Testis (tissue), 3 donors: ENCODE measurements around the gene CDK5R2. TPM values are rescaled to one million over a fixed set of nuclear protein-coding genes. Genes with fewer than 3 reads are reported as not detected.
"Not testable (repeated sequence)": the region's sequence is repeated elsewhere in the genome, so short reads cannot be mapped to it uniquely, and the experiment has no call there.

Source experiments
- DNase-seq: peaks from one replicate; pipeline ENCODE4 v3.0.0-alpha.2; 2019
- H3K27ac ChIP-seq, 2 donors: fragments of 200-600 bp; sonication (generic); one replicate each; pipeline ENCODE4 v1.5.1; 2019
- H3K27me3 ChIP-seq: fragments of 200-600 bp; sonication (generic); one replicate; pipeline ENCODE4 v1.5.1; 2019
- H3K36me3 ChIP-seq: fragments of 200-600 bp; sonication (generic); one replicate; pipeline ENCODE4 v1.5.1; 2017; ENCODE audit warnings: low read depth; ENCODE audit errors: missing control alignments
- H3K4me1 ChIP-seq: fragments of 200-600 bp; sonication (generic); one replicate; pipeline ENCODE4 v1.5.1; 2019
- H3K4me3 ChIP-seq, 2 donors: fragments of 200-600 bp; sonication (generic); one replicate each; pipeline ENCODE4 v1.5.1; 2017 to 2019
- H3K9me3 ChIP-seq: fragments of 200-600 bp; sonication (generic); one replicate; pipeline ENCODE4 v1.5.1; 2017
- POLR2A ChIP-seq: fragments of 450-650 bp; IDR thresholded peaks from one replicate; pipeline ENCODE4 v1.6.1; 2017; ENCODE audit warnings: antibody characterized with exemption, mild to moderate bottlenecking, moderate library complexity
- WGBS, 2 donors: methylation state at CpG; one replicate each; pipeline ENCODE4 v1.1.5; 2018; 5-methylcytosine and 5-hydroxymethylcytosine counted together
- intact Hi-C: fragments of 100-400 bp; cut with DNase I; formaldehyde crosslinking; loops from one replicate; pipeline ENCODE4 v1.15.1; 2023; ENCODE audit warnings: low total_unique reads
- polyA plus RNA-seq: library from polyadenylated mRNA; stranded (reverse); fragments of 350-450 nt; fragmentation: Illumina TruSeq; extraction: RNeasy Lipid Tissue Mini Kit (QIAGEN cat#74804); gene quantifications from one replicate; pipeline ENCODE4 v1.2.3, GENCODE V29; 2014; ENCODE audit warnings: low read depth, low replicate concordance; ENCODE audit not compliant: insufficient read depth
- total RNA-seq, 2 donors: library from RNA; depleted of rRNA; stranded (reverse); fragments of >200 nt; gene quantifications; one replicate each; pipeline ENCODE4 v1.2.3, GENCODE V29; 2016
- TF ChIP-seq, protein P1 (sequence below), 3 experiments: fragments of 450-650 bp in 2 of 3; fragments of 200-600 bp in 1 of 3; sonication (generic) in 1 of 3; IDR thresholded peaks; one replicate each; pipeline ENCODE4 v1.5.1; 2016 to 2019; ENCODE audit warnings: antibody characterized with exemption in 3 of 3, mild to moderate bottlenecking in 2 of 3, moderate library complexity in 1 of 3

The CDK5R2 gene
- total and polyA plus RNA-seq, 3 donors from 2014 or later: 0.83 to 1.6 (median 1.2) TPM

- H3K27ac ChIP-seq: no peak overlapping the region
- intact Hi-C loops: no loop called here
Observed at GRCh38 chr2:218927422-218927821, 32.0 kb upstream of the CDK5R2 start.

GRCh38 chr2:218927876-218928275 is 31.6 kb upstream of the CDK5R2 start:
- TF ChIP-seq, protein P1, sequence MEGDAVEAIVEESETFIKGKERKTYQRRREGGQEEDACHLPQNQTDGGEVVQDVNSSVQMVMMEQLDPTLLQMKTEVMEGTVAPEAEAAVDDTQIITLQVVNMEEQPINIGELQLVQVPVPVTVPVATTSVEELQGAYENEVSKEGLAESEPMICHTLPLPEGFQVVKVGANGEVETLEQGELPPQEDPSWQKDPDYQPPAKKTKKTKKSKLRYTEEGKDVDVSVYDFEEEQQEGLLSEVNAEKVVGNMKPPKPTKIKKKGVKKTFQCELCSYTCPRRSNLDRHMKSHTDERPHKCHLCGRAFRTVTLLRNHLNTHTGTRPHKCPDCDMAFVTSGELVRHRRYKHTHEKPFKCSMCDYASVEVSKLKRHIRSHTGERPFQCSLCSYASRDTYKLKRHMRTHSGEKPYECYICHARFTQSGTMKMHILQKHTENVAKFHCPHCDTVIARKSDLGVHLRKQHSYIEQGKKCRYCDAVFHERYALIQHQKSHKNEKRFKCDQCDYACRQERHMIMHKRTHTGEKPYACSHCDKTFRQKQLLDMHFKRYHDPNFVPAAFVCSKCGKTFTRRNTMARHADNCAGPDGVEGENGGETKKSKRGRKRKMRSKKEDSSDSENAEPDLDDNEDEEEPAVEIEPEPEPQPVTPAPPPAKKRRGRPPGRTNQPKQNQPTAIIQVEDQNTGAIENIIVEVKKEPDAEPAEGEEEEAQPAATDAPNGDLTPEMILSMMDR (IDR thresholded peaks at IDR 0.05): no peak
- no peak for TF ChIP-seq POLR2A
- no peaks in the 10 kb centered on the region for H3K9me3 ChIP-seq
- H3K4me1 ChIP-seq: no peaks in the 10 kb centered on the region
- no peaks in the 10 kb centered on the region for H3K36me3 ChIP-seq
- H3K27me3 ChIP-seq: no peaks in the 10 kb centered on the region
- no peak overlapping the region for H3K27ac ChIP-seq
- H3K4me3 ChIP-seq: no peak overlapping the region
- intact Hi-C loops: no loop called here
- no peak for DNase-seq
- WGBS, 2 donors: 34 to 50% methylated on average over 4 of the region's 4 CpGs

More at GRCh38 chr2:218927422-218927821, 32.0 kb upstream of the CDK5R2 start:
- no peak for DNase-seq
- no peaks in the 10 kb centered on the region for H3K4me1 ChIP-seq
- WGBS, 2 donors: 79 to 81% methylated on average over 2 of the region's 2 CpGs
- H3K36me3 ChIP-seq: no peaks in the 10 kb centered on the region
- TF ChIP-seq, protein P1 (IDR thresholded peaks at IDR 0.05): no peak
- TF ChIP-seq POLR2A: no peak
- H3K9me3 ChIP-seq: no peaks in the 10 kb centered on the region
- no peak overlapping the region for H3K4me3 ChIP-seq
- no peaks in the 10 kb centered on the region for H3K27me3 ChIP-seq

DNA sequence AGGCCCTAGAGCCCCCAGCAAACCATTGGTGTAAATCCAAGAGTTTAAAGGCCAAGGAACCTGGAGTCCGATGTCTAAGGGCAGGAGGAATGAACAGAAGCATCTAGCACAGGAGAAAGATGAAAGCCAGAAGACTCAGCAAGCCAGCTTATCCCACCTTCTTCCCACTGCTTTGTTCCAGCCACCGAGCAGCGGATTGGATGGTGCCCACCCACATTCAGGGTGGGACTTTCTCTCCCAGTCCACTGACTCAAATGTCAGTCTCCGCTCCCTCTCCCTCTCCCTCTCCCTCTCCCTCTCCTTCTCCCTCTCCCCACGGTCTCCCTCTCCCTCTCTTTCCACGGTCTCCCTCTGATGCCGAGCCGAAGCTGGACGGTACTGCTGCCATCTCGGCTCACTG is 29.0 kb upstream of the CDK5R2 start:
- H3K9me3 ChIP-seq, H3K4me3 ChIP-seq, H3K27ac ChIP-seq, intact Hi-C loops, H3K36me3 ChIP-seq, H3K27me3 ChIP-seq, DNase-seq, H3K4me1 ChIP-seq: not testable (repeated sequence)
- 74 to 84% methylated on average over 10 of the region's 10 CpGs for WGBS, 2 donors

- DNase-seq, H3K27ac ChIP-seq, H3K4me1 ChIP-seq, H3K9me3 ChIP-seq, H3K36me3 ChIP-seq, H3K4me3 ChIP-seq, H3K27me3 ChIP-seq, intact Hi-C loops: not testable (repeated sequence)
- WGBS, 2 donors: 83 to 85% methylated on average over 2 to 20 of the region's 25 CpGs
Observed at GRCh38 chr2:218931751-218932150, 27.7 kb upstream of the CDK5R2 start.

DNA sequence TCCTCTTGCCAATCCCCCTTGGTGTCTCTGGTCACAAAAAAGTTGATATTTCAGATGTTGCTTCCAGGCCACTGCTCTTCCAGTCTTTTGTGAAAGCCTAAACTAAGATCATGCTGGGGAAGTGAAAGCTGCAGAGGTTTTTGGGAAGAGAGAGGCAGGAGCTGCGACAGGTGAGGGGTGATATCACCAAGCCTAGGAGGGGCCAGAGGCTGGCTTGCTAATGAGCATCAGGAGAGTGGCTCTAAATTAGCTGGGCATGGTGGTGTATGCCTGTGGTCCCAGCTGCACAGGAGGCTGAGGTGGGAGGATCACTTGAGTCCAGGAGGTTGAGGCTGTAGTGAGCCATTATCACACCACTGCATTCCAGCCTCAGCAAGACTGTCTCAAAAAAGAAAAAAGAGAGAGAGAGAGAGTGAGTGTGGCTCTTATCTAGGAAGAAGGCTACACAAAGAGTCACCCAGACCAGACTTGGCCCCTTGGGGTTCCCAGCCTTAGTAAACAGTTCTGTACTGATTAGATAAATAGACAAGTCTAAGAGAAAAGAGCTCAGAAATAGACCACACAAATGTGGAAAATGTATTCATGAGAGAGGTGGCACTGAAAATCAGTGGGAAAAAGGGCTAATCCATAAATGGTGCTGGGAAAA is 14.6 kb upstream of the CDK5R2 start:
- no peaks in the 10 kb centered on the region for H3K9me3 ChIP-seq
- H3K27me3 ChIP-seq: no peaks in the 10 kb centered on the region

More for the DNA sequence above, 14.6 kb upstream of the CDK5R2 start:
- Histone ChIP-seq H3K4me1 (no peaks in the 10 kb centered on the region), H3K4me3 (no peak overlapping the region), H3K27ac (no peak overlapping the region), H3K36me3 (no peaks in the 10 kb centered on the region)
- no peak for DNase-seq
- 85 to 92% methylated on average over 1 of the region's 1 CpG for WGBS, 2 donors
- TF ChIP-seq POLR2A: no peak
- TF ChIP-seq, protein P1 (IDR thresholded peaks at IDR 0.05): no peak
- intact Hi-C loops: no loop called here
